ENCODE data around the gene MRPS34.

The MRPS34 gene

GRCh38 chr16:1768767-1769401 is 4.0 kb downstream of the MRPS34 start:
- no peak for DNase-seq

GRCh38 chr16:1768061-1768766 is 4.7 kb downstream of the MRPS34 start:
- DNase-seq: no peak

- no peak for DNase-seq
Observed at GRCh38 chr16:1767116-1767994, 5.6 kb downstream of the MRPS34 start.

- DNase-seq: no peak
Observed at GRCh38 chr16:1766701-1767100, 6.2 kb downstream of the MRPS34 start.

- no peak for DNase-seq
Observed at GRCh38 chr16:1766231-1766630, 6.7 kb downstream of the MRPS34 start.

- no peak for DNase-seq
Observed at GRCh38 chr16:1765826-1766225, 7.1 kb downstream of the MRPS34 start.

GRCh38 chr16:1764971-1765370 is 8.0 kb downstream of the MRPS34 start:
- no peak for DNase-seq

GRCh38 chr16:1763521-1764511 is 9.1 kb downstream of the MRPS34 start:
- peak; percentile 68 for DNase-seq

- DNase-seq: peak; percentile 22
Observed at GRCh38 chr16:1762879-1763520, 9.9 kb downstream of the MRPS34 start.

GRCh38 chr16:1762196-1762878 is 10.6 kb downstream of the MRPS34 start:
- DNase-seq: no peak

- no peak for DNase-seq
Observed at GRCh38 chr16:1761751-1762150, 11.2 kb downstream of the MRPS34 start.

GRCh38 chr16:1760911-1761310 is 12.0 kb downstream of the MRPS34 start:
- no peak for DNase-seq

GRCh38 chr16:1759511-1759910 is 13.4 kb downstream of the MRPS34 start:
- no peak for DNase-seq

- DNase-seq: no peak
Observed at GRCh38 chr16:1758923-1759322, 14.0 kb downstream of the MRPS34 start.

GRCh38 chr16:1757714-1758461 is 15.0 kb downstream of the MRPS34 start:
- no peak for DNase-seq

- no peak for DNase-seq
Observed at GRCh38 chr16:1754204-1754603, 18.7 kb downstream of the MRPS34 start.

GRCh38 chr16:1752853-1753252 is 20.1 kb downstream of the MRPS34 start:
- no peak for DNase-seq

- no peak for DNase-seq
Observed at GRCh38 chr16:1751946-1752345, 21.0 kb downstream of the MRPS34 start.

GRCh38 chr16:1749152-1750117 is 23.5 kb downstream of the MRPS34 start:
- DNase-seq: no peak

Data from retina (tissue), 1 donor.